HepG2 (cell line): ENCODE measurements around the gene CSF1R. TPM values are rescaled to one million over a fixed set of nuclear protein-coding genes. Genes with fewer than 3 reads are reported as not detected.

ENCODE experiments used
- ATAC-seq: fragments of 200-7000 bp; cut with Tn5 transposase; 3 replicates; pipeline ENCODE4 v1.9.1; 2020; ENCODE audit warnings: mild to moderate bottlenecking, moderate library complexity
- BruUV-seq: library from RNA; stranded (reverse); fragments of 400-500 nt; replicated peaks from 2 replicates; lab custom pipeline; 2021; lab: Mats Ljungman, UMichigan
- CTCF ChIA-PET: fragments of 300-600 bp; formaldehyde crosslinking; extraction: SDS; loops from one replicate; lab custom pipeline; 2021; ENCODE audit warnings: low total read pairs, inconsistent platforms, low intra/inter-chr PET ratio; lab: Yijun Ruan, JAX
- POLR2A ChIA-PET: fragments of 350-600 bp; sonication (Branson Sonifier 250); formaldehyde crosslinking; loops from one replicate; lab custom pipeline; 2020; ENCODE audit warnings: antibody characterized with exemption, inconsistent platforms; lab: Yijun Ruan, JAX
- DNase-seq: peaks from one replicate; pipeline ENCODE4 v3.0.0-alpha.2; 2015; ENCODE audit warnings: low spot score
- FAIRE-seq: peaks from 3 replicates; lab custom pipeline; 2011; peaks lifted over from hg19 to GRCh38; lab: Jason Lieb, UNC
- H2AFZ ChIP-seq: one replicate; pipeline ENCODE4 v1.6.1; 2011; ENCODE audit warnings: low read length, inconsistent platforms
- H3K27ac ChIP-seq: fragments of 300-600 bp; 3 replicates; pipeline ENCODE4 v1.8.0; 2011; ENCODE audit warnings: mixed run types, mild to moderate bottlenecking, mixed read lengths, low read length, inconsistent platforms; ENCODE audit not compliant: insufficient read depth; ENCODE audit errors: extremely low read length
- H3K27me3 ChIP-seq, 2 experiments: fragments of 200-600 bp in 1 of 2; 2 replicates in 1 of 2; 3 replicates in 1 of 2; pipeline versions ENCODE4 v1.6.0 to v1.8.0; 2011; ENCODE audit warnings: low read length in 2 of 2, mild to moderate bottlenecking in 2 of 2, moderate library complexity in 2 of 2, inconsistent platforms in 1 of 2; ENCODE audit not compliant: insufficient read depth in 2 of 2, control insufficient read depth in 1 of 2
- H3K36me3 ChIP-seq, 2 experiments: fragments of 200-600 bp in 1 of 2; replicated peaks in 1 of 2; 2 replicates in 1 of 2; 3 replicates in 1 of 2; pipeline versions ENCODE4 v1.5.1 to v1.8.0; 2011; ENCODE audit warnings: low read length in 2 of 2, inconsistent platforms in 1 of 2; ENCODE audit not compliant: insufficient read depth in 2 of 2, control insufficient read depth in 1 of 2
- H3K4me1 ChIP-seq: 2 replicates; pipeline ENCODE4 v1.5.1; 2012; ENCODE audit warnings: low read length, inconsistent platforms; ENCODE audit not compliant: insufficient read depth
- H3K4me2 ChIP-seq: 2 replicates; pipeline ENCODE4 v1.6.0; 2011; ENCODE audit warnings: low read depth, low read length, inconsistent platforms
- H3K4me3 ChIP-seq, 3 experiments: fragments of 200-600 bp in 1 of 3; sonication (generic), shearing (Covaris generic) in 1 of 3; replicated peaks in 1 of 3; 2 replicates each; pipeline ENCODE4 v1.5.1; 2011 to 2016; ENCODE audit warnings: low read length in 3 of 3, inconsistent platforms in 2 of 3, low read depth in 2 of 3, mild to moderate bottlenecking in 2 of 3, control low read depth in 1 of 3, mixed read lengths in 1 of 3; ENCODE audit not compliant: insufficient read depth in 1 of 3
- H3K79me2 ChIP-seq: one replicate; pipeline ENCODE4 v1.6.1; 2011; ENCODE audit warnings: low read length, inconsistent platforms; ENCODE audit not compliant: insufficient read depth
- H3K9ac ChIP-seq: 2 replicates; pipeline ENCODE4 v1.6.0; 2011; ENCODE audit warnings: mild to moderate bottlenecking, low read depth, low read length, inconsistent platforms; ENCODE audit not compliant: insufficient read depth
- H3K9me3 ChIP-seq: 2 replicates; pipeline ENCODE4 v1.5.1; 2012; ENCODE audit warnings: mild to moderate bottlenecking, low read length
- H4K20me1 ChIP-seq: 2 replicates; pipeline ENCODE4 v1.6.0; 2011; ENCODE audit warnings: inconsistent platforms, mild to moderate bottlenecking, low read length, moderate library complexity; ENCODE audit not compliant: insufficient read depth
- BHLHE40 ChIP-seq: IDR thresholded peaks from 2 replicates; pipeline ENCODE4 v1.6.1; 2011; ENCODE audit warnings: low read length, improper control_type of control experiment
- KDM5A ChIP-seq: fragments of 200-600 bp; sonication (generic); IDR thresholded peaks from 2 replicates; pipeline ENCODE4 v1.7.0; 2018; ENCODE audit warnings: antibody characterized with exemption, mild to moderate bottlenecking, low read length, borderline replicate concordance
- KLF12 ChIP-seq: sonication (generic); formaldehyde crosslinking; IDR thresholded peaks from 2 replicates; pipeline ENCODE4 v1.4.0; 2020; ENCODE audit warnings: missing genetic modification reagents, borderline replicate concordance
- MAZ ChIP-seq, 2 experiments: sonication (generic) in 1 of 2; formaldehyde crosslinking in 1 of 2; IDR thresholded peaks; 2 replicates each; pipeline versions ENCODE4 v1.5.0 to v1.6.1; 2012 to 2020; ENCODE audit warnings: low read depth in 2 of 2, mild to moderate bottlenecking in 2 of 2, borderline replicate concordance in 1 of 2, improper control_type of control experiment in 1 of 2, low read length in 1 of 2, missing genetic modification reagents in 1 of 2, moderate library complexity in 1 of 2
- NR3C1 ChIP-seq: sonication (generic); formaldehyde crosslinking; IDR thresholded peaks from 2 replicates; pipeline ENCODE4 v1.4.0; 2020; ENCODE audit warnings: missing genetic modification reagents
- RFX3 ChIP-seq: IDR thresholded peaks from 2 replicates; pipeline ENCODE4 v1.6.1; 2016; ENCODE audit warnings: missing biosample characterization, missing genetic modification reagents
- ZNF766 ChIP-seq: sonication (generic); formaldehyde crosslinking; IDR thresholded peaks from 2 replicates; pipeline ENCODE4 v1.5.0; 2020; ENCODE audit warnings: missing genetic modification reagents, borderline replicate concordance
- WGBS: methylation state at CpG from one replicate; pipeline ENCODE4 v1.1.6; 2017; ENCODE audit warnings: low lambda C conversion rate; 5-methylcytosine and 5-hydroxymethylcytosine counted together
- in situ Hi-C: cut with HindIII; loops from 2 replicates; pipeline ENCODE4 v1.10.0; 2017; ENCODE audit warnings: low pct_unique_long_range_greater_than_20kb; ENCODE audit not compliant: extremely low pct_ligation_motif_present
- intact Hi-C: fragments of 100-400 bp; cut with micrococcal nuclease; formaldehyde crosslinking; loops from one replicate; pipeline ENCODE4 v1.10.0; 2022; ENCODE audit not compliant: unreplicated experiment
- polyA plus RNA-seq, 8 experiments: library from polyadenylated mRNA; depleted of rRNA in 3 of 8; stranded (reverse) in 7 of 8; unstranded in 1 of 8; fragments of >200 nt; fragmentation: Illumina TruSeq in 4 of 8; extraction: Trizol in 4 of 8; gene quantifications; 2 replicates each; pipeline versions ENCODE4 v1.2.1 to v1.2.3, GENCODE V29; 2011 to 2016; ENCODE audit warnings: low read depth in 4 of 8, missing spikeins in 1 of 8, mixed read lengths in 1 of 8; ENCODE audit not compliant: insufficient read depth in 1 of 8
- total RNA-seq, 5 experiments: library from RNA; depleted of rRNA; stranded (reverse); fragments of >200 nt; fragmentation: Illumina TruSeq; extraction: Trizol; gene quantifications; 2 replicates each; pipeline ENCODE4 v1.2.3, GENCODE V29; 2016; ENCODE audit warnings: low read depth in 1 of 5
- TF ChIP-seq, protein P1 (sequence below): sonication (generic); formaldehyde crosslinking; conservative IDR thresholded peaks from 2 replicates; pipeline ENCODE4 v1.8.0; 2022; ENCODE audit warnings: low read depth, missing genetic modification reagents
- TF ChIP-seq, protein P2 (sequence below): sonication (generic); formaldehyde crosslinking; IDR thresholded peaks from 2 replicates; pipeline ENCODE4 v1.8.0; 2023; ENCODE audit warnings: mild to moderate bottlenecking, missing genetic modification reagents
- TF ChIP-seq, protein P3 (sequence below): sonication (generic); formaldehyde crosslinking; IDR thresholded peaks from 2 replicates; pipeline ENCODE4 v1.5.0; 2020; ENCODE audit warnings: mild to moderate bottlenecking, missing genetic modification reagents, moderate library complexity
- TF ChIP-seq, protein P4 (sequence below): sonication (generic); formaldehyde crosslinking; IDR thresholded peaks from 2 replicates; pipeline ENCODE4 v1.8.1; 2023; ENCODE audit warnings: mild to moderate bottlenecking, inconsistent platforms, moderate library complexity, missing genetic modification reagents, borderline replicate concordance
- TF ChIP-seq, protein P5 (sequence below): sonication (generic); formaldehyde crosslinking; IDR thresholded peaks from 2 replicates; pipeline ENCODE4 v1.8.1; 2022; ENCODE audit warnings: mild to moderate bottlenecking, missing genetic modification reagents

CSF1R gene
- total and polyA plus RNA-seq, 2 of the 13 experiments (the other 11 are each of a cell fraction or from before 2014, with no cell fraction given) = 0.01 TPM; not detected in 1

DNA sequence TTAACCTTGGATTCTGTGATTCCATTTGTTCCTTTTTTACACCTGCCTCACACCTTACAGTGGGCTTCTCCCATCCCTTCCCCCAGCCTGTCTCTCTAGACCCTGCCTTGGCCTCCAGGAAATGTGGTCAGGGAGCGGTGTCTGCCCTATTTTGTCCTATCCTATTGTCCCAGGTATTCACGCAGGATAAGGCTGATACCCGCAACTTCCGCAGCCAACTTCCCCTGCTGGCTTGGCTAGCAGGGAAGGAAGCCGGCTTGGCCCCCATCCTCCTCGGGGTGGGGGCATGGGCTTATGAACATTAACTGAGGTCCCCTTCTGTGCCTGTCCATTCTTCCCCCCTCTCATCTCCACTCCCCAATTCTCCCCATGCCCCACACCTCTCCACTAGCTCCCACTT is 3.5 kb downstream of the CSF1R start:
- ChIA-PET POLR2A (no interaction called here), CTCF (no interaction called here)
- FAIRE-seq (no peak), ATAC-seq (no peak), DNase-seq (no peak)
- intact Hi-C loops (no loop called here), in situ Hi-C loops (no loop called here)
- no peak overlapping the region for H3K9ac ChIP-seq
- no peaks in the 10 kb centered on the region for H4K20me1 ChIP-seq
- no peak overlapping the region for H3K27ac ChIP-seq
- no peaks in the 10 kb centered on the region for H3K36me3 ChIP-seq
- TF ChIP-seq, protein P1, sequence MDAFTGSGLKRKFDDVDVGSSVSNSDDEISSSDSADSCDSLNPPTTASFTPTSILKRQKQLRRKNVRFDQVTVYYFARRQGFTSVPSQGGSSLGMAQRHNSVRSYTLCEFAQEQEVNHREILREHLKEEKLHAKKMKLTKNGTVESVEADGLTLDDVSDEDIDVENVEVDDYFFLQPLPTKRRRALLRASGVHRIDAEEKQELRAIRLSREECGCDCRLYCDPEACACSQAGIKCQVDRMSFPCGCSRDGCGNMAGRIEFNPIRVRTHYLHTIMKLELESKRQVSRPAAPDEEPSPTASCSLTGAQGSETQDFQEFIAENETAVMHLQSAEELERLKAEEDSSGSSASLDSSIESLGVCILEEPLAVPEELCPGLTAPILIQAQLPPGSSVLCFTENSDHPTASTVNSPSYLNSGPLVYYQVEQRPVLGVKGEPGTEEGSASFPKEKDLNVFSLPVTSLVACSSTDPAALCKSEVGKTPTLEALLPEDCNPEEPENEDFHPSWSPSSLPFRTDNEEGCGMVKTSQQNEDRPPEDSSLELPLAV (CRISPR knock-in tag) = no peak
- TF ChIP-seq KLF12 (CRISPR knock-in tag) (no peak), ZNF766 (no peak), RFX3 (CRISPR knock-in tag) (no peak), NR3C1 (CRISPR knock-in tag) (no peak), BHLHE40 (no peak), KDM5A (no peak), MAZ (IDR thresholded peaks at IDR 0.05; ENCODE audit: borderline replicate concordance, low read depth, low read length) (no peak), MAZ (CRISPR knock-in tag; IDR thresholded peaks at IDR 0.05; ENCODE audit: low read depth) (no peak)
- TF ChIP-seq, protein P2, sequence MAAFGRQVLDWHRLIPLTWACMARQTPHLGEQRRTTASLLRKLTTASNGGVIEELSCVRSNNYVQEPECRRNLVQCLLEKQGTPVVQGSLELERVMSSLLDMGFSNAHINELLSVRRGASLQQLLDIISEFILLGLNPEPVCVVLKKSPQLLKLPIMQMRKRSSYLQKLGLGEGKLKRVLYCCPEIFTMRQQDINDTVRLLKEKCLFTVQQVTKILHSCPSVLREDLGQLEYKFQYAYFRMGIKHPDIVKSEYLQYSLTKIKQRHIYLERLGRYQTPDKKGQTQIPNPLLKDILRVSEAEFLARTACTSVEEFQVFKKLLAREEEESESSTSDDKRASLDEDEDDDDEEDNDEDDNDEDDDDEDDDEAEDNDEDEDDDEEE (CRISPR knock-in tag) = no peak
- TF ChIP-seq, protein P3, sequence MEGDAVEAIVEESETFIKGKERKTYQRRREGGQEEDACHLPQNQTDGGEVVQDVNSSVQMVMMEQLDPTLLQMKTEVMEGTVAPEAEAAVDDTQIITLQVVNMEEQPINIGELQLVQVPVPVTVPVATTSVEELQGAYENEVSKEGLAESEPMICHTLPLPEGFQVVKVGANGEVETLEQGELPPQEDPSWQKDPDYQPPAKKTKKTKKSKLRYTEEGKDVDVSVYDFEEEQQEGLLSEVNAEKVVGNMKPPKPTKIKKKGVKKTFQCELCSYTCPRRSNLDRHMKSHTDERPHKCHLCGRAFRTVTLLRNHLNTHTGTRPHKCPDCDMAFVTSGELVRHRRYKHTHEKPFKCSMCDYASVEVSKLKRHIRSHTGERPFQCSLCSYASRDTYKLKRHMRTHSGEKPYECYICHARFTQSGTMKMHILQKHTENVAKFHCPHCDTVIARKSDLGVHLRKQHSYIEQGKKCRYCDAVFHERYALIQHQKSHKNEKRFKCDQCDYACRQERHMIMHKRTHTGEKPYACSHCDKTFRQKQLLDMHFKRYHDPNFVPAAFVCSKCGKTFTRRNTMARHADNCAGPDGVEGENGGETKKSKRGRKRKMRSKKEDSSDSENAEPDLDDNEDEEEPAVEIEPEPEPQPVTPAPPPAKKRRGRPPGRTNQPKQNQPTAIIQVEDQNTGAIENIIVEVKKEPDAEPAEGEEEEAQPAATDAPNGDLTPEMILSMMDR = no peak
- TF ChIP-seq, protein P4, sequence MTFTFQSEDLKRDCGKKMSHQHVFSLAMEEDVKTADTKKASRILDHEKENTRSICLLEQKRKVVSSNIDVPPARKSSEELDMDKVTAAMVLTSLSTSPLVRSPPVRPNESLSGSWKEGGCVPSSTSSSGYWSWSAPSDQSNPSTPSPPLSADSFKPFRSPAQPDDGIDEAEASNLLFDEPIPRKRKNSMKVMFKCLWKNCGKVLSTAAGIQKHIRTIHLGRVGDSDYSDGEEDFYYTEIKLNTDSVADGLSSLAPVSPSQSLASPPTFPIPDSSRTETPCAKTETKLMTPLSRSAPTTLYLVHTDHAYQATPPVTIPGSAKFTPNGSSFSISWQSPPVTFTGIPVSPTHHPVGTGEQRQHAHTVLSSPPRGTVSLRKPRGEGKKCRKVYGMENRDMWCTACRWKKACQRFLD (CRISPR knock-in tag) = no peak
- TF ChIP-seq, protein P5, sequence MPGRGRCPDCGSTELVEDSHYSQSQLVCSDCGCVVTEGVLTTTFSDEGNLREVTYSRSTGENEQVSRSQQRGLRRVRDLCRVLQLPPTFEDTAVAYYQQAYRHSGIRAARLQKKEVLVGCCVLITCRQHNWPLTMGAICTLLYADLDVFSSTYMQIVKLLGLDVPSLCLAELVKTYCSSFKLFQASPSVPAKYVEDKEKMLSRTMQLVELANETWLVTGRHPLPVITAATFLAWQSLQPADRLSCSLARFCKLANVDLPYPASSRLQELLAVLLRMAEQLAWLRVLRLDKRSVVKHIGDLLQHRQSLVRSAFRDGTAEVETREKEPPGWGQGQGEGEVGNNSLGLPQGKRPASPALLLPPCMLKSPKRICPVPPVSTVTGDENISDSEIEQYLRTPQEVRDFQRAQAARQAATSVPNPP (CRISPR knock-in tag) = no peak
- peaks cover 12% of the 10 kb centered on the region for H3K4me1 ChIP-seq
- WGBS = 59% methylated on average over 6 of the region's 6 CpGs
- no peak overlapping the region for H3K4me3 ChIP-seq
- BruUV-seq = no TSS peak
- H3K27me3 ChIP-seq = peaks cover 2 to 44% of the 10 kb centered on the region in 2 experiments
- no peak overlapping the region for H3K4me2 ChIP-seq
- H3K79me2 ChIP-seq = no peaks in the 10 kb centered on the region
- H3K9me3 ChIP-seq = no peaks in the 10 kb centered on the region
- H2AFZ ChIP-seq = no peak overlapping the region
